ENCODE measurements around the gene AMN.

AMN gene

DNA sequence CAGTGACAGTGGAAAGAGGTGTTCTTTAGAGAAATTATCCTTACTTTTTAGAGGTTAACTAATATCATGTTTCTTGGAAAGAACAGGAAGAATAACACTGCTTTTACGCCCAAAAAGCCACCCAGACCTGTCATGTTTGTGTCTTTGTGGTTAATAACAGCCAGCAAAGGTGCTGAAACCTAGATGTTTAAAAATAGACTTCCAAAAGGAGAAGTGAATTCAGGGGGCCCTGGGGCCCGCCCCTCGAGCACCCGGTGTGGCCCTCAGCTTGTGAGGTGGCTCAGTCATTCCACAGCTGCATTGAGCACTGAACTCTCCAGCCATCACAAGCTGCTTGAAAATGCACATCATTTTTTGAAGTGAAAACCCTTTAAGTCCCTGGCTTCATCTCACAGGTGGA is 20.8 kb upstream of the AMN start:
- Histone ChIP-seq H3K9ac (ENCODE audit: low read length) (peak overlapping the region; percentile 65), H3K79me2 (ENCODE audit: low read length) (peaks cover 10% of the 10 kb centered on the region), H3K27ac (ENCODE audit: low read length) (peak overlapping the region; percentile 96), H3K9me2 (replicated peaks; ENCODE audit: insufficient read depth, low read length) (no peaks in the 10 kb centered on the region), H3F3A (ENCODE audit: insufficient read depth, low read length) (peaks cover 18% of the 10 kb centered on the region), H4K20me1 (ENCODE audit: insufficient read depth, low read length) (no peaks in the 10 kb centered on the region), H2AFZ (ENCODE audit: low read length) (no peak overlapping the region), H3K4me1 (ENCODE audit: low read length) (peaks cover 22% of the 10 kb centered on the region), H3K9me3 (replicated peaks; ENCODE audit: insufficient read depth, low read length) (no peaks in the 10 kb centered on the region), H3K27me3 (replicated peaks; ENCODE audit: insufficient read depth, low read length) (no peaks in the 10 kb centered on the region), H3K36me3 (replicated peaks; ENCODE audit: insufficient read depth, low read length) (no peaks in the 10 kb centered on the region), H3K4me2 (ENCODE audit: low read depth, low read length) (peak overlapping the region; percentile 87), H3K4me3 (ENCODE audit: low read length) (peak overlapping the region; percentile 47; the same call in 1 of the 2 replicates)
- TF ChIP-seq EZH2 (optimal IDR thresholded peaks at IDR 0.05; ENCODE audit: low read depth, low read length) (no peak), EZH2phosphoT487 (IDR thresholded peaks at IDR 0.05; ENCODE audit: low read length) (no peak)
- TF ChIP-seq, protein P1, sequence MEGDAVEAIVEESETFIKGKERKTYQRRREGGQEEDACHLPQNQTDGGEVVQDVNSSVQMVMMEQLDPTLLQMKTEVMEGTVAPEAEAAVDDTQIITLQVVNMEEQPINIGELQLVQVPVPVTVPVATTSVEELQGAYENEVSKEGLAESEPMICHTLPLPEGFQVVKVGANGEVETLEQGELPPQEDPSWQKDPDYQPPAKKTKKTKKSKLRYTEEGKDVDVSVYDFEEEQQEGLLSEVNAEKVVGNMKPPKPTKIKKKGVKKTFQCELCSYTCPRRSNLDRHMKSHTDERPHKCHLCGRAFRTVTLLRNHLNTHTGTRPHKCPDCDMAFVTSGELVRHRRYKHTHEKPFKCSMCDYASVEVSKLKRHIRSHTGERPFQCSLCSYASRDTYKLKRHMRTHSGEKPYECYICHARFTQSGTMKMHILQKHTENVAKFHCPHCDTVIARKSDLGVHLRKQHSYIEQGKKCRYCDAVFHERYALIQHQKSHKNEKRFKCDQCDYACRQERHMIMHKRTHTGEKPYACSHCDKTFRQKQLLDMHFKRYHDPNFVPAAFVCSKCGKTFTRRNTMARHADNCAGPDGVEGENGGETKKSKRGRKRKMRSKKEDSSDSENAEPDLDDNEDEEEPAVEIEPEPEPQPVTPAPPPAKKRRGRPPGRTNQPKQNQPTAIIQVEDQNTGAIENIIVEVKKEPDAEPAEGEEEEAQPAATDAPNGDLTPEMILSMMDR (IDR thresholded peaks at IDR 0.05; ENCODE audit: low read length), result no peak
- peak; percentile 66 for DNase-seq

DNA sequence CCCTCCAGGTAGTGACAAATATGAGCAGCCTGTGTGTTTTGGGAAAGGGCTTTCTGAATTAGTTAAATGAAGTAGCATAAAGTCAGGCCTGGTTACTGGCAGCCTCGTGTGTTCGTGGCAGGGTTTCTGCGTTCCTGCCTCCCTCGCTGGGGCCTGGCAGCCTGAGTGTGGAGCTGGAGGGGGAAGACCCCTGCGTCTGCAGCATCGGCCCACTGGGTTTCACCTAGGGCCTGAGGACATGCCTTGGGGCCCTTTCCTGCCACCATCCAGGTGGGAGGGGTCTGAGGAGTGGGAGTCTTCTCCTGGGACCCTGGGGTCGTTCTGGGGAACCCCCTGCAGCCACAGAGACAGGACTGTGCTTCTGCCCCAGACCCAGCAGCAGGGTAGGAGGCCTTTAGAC is 20.4 kb upstream of the AMN start:
- H3K27me3 ChIP-seq (replicated peaks; ENCODE audit: insufficient read depth, low read length), result no peaks in the 10 kb centered on the region
- H3K79me2 ChIP-seq (ENCODE audit: low read length), result peaks cover 10% of the 10 kb centered on the region
- no peaks in the 10 kb centered on the region for H3K9me2 ChIP-seq (replicated peaks; ENCODE audit: insufficient read depth, low read length)
- no peaks in the 10 kb centered on the region for H3K9me3 ChIP-seq (replicated peaks; ENCODE audit: insufficient read depth, low read length)
- DNase-seq, result no peak
- H3K4me3 ChIP-seq (ENCODE audit: low read length), result no peak overlapping the region; the same call in 1 of the 2 replicates
- H3K27ac ChIP-seq (ENCODE audit: low read length), result peak overlapping the region; percentile 96
- H4K20me1 ChIP-seq (ENCODE audit: insufficient read depth, low read length), result no peaks in the 10 kb centered on the region
- H3K36me3 ChIP-seq (replicated peaks; ENCODE audit: insufficient read depth, low read length), result no peaks in the 10 kb centered on the region
- TF ChIP-seq, protein P1 (IDR thresholded peaks at IDR 0.05; ENCODE audit: low read length), result no peak
- TF ChIP-seq EZH2 (optimal IDR thresholded peaks at IDR 0.05; ENCODE audit: low read depth, low read length) (no peak), EZH2phosphoT487 (IDR thresholded peaks at IDR 0.05; ENCODE audit: low read length) (no peak)
- H3K9ac ChIP-seq (ENCODE audit: low read length), result peak overlapping the region; percentile 41; the same call in 1 of the 2 replicates
- peaks cover 18% of the 10 kb centered on the region for H3F3A ChIP-seq (ENCODE audit: insufficient read depth, low read length)
- peaks cover 22% of the 10 kb centered on the region for H3K4me1 ChIP-seq (ENCODE audit: low read length)
- no peak overlapping the region for H2AFZ ChIP-seq (ENCODE audit: low read length)
- H3K4me2 ChIP-seq (ENCODE audit: low read depth, low read length), result peak overlapping the region; percentile 87

DNA sequence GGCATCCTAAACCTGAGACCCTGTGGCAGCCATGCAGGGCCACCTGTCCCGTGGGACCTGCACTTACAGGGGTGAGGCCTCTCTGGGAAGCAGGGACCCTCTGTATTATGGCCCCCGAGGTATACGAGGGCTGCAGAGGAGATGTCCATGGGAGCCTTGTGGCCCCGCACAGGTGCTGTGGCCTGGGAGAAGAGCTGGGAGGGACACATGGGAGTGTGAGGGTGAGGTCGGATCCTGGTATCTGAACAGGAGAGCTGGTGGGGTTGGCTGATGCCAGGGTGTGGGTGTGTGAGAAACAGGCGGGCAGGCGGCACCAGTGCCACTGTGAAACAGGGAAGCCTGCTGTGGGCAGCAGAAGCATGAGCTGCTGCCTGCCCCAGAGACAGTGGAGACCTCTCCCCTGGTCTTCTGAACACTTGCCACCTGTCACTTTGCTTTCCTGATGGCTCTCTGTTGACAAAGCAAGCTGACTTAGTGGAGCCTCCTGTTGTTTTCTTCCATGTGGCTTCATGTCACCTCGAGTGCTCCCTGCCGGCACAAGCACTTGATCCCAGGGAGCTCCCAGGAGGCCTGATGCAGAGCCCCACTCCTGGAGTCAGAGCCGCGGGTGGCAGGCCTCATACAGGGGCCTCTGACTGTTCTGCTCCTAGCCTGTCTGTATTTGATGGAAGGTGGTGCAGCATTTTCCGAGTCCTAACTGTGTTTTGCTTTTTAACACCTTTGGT is 19.8 kb upstream of the AMN start:
- no peaks in the 10 kb centered on the region for H3K27me3 ChIP-seq (replicated peaks; ENCODE audit: insufficient read depth, low read length)
- no peaks in the 10 kb centered on the region for H3K9me2 ChIP-seq (replicated peaks; ENCODE audit: insufficient read depth, low read length)
- H4K20me1 ChIP-seq (ENCODE audit: insufficient read depth, low read length), result no peaks in the 10 kb centered on the region
- H3K4me1 ChIP-seq (ENCODE audit: low read length), result peaks cover 22% of the 10 kb centered on the region
- H3K9me3 ChIP-seq (replicated peaks; ENCODE audit: insufficient read depth, low read length), result no peaks in the 10 kb centered on the region
- H3K4me2 ChIP-seq (ENCODE audit: low read depth, low read length), result peak overlapping the region; percentile 87; the same call in 1 of the 2 replicates
- H3K9ac ChIP-seq (ENCODE audit: low read length), result peak overlapping the region; percentile 41; the same call in 1 of the 2 replicates
- DNase-seq, result no peak
- peak overlapping the region; percentile 96 for H3K27ac ChIP-seq (ENCODE audit: low read length)
- no peak overlapping the region for H2AFZ ChIP-seq (ENCODE audit: low read length)
- TF ChIP-seq EZH2phosphoT487 (IDR thresholded peaks at IDR 0.05; ENCODE audit: low read length), result no peak
- TF ChIP-seq EZH2 (optimal IDR thresholded peaks at IDR 0.05; ENCODE audit: low read depth, low read length), result no peak
- TF ChIP-seq, protein P1 (IDR thresholded peaks at IDR 0.05; ENCODE audit: low read length), result no peak
- peaks cover 18% of the 10 kb centered on the region for H3F3A ChIP-seq (ENCODE audit: insufficient read depth, low read length)
- H3K4me3 ChIP-seq (ENCODE audit: low read length), result no peak overlapping the region
- no peaks in the 10 kb centered on the region for H3K36me3 ChIP-seq (replicated peaks; ENCODE audit: insufficient read depth, low read length)
- H3K79me2 ChIP-seq (ENCODE audit: low read length), result peaks cover 10% of the 10 kb centered on the region

Measured in MM.1S (cell line).